ENCODE data around the gene CORO1C.

The CORO1C gene

GRCh38 chr12:108704527-108704926, 26.8 kb downstream of the CORO1C start:
- H3K79me2 ChIP-seq (ENCODE audit: low read length), result peaks cover 57% of the 10 kb centered on the region
- H3K4me3 ChIP-seq (ENCODE audit: low read length), result no peak overlapping the region
- peaks cover 25% of the 10 kb centered on the region for H3K36me3 ChIP-seq (replicated peaks; ENCODE audit: low read depth, low read length)
- H3K4me2 ChIP-seq (ENCODE audit: low read length), result no peak overlapping the region
- no peak overlapping the region for H3K27ac ChIP-seq (ENCODE audit: low read length)
- no peaks in the 10 kb centered on the region for H3K9me3 ChIP-seq (ENCODE audit: insufficient read depth, low read length)
- peaks cover 66% of the 10 kb centered on the region for H4K20me1 ChIP-seq (ENCODE audit: insufficient read depth, low read length)
- 0 out of 2 replicates have a peak, but pooled peaks cover 7% of the 10 kb centered on the region for H3K4me1 ChIP-seq (ENCODE audit: low read length)
- no peak overlapping the region for H3K9ac ChIP-seq (ENCODE audit: low read length)
- H3K27me3 ChIP-seq (ENCODE audit: low read depth, low read length), result no peaks in the 10 kb centered on the region
- TF ChIP-seq EZH2phosphoT487 (IDR thresholded peaks at IDR 0.05; ENCODE audit: low read depth) (no peak), CTCF (IDR thresholded peaks at IDR 0.05; ENCODE audit: low read depth, low read length) (no peak)
- no peak overlapping the region for H2AFZ ChIP-seq (ENCODE audit: low read depth, low read length)

- Histone ChIP-seq H3K4me1 (ENCODE audit: low read length) (0 out of 2 replicates have a peak, but pooled peaks cover 7% of the 10 kb centered on the region), H3K36me3 (replicated peaks; ENCODE audit: low read depth, low read length) (peaks cover 34% of the 10 kb centered on the region), H3K9me3 (ENCODE audit: insufficient read depth, low read length) (no peaks in the 10 kb centered on the region), H3K9ac (ENCODE audit: low read length) (no peak overlapping the region), H3K4me2 (ENCODE audit: low read length) (no peak overlapping the region), H2AFZ (ENCODE audit: low read depth, low read length) (no peak overlapping the region), H3K4me3 (ENCODE audit: low read length) (no peak overlapping the region), H3K79me2 (ENCODE audit: low read length) (peaks cover 44% of the 10 kb centered on the region), H3K27ac (ENCODE audit: low read length) (no peak overlapping the region), H4K20me1 (ENCODE audit: insufficient read depth, low read length) (peaks cover 49% of the 10 kb centered on the region; the same call in 1 of the 2 replicates), H3K27me3 (ENCODE audit: low read depth, low read length) (no peaks in the 10 kb centered on the region)
- TF ChIP-seq CTCF (IDR thresholded peaks at IDR 0.05; ENCODE audit: low read depth, low read length) (no peak), EZH2phosphoT487 (IDR thresholded peaks at IDR 0.05; ENCODE audit: low read depth) (no peak)
Measured at GRCh38 chr12:108702595-108703320, 28.6 kb downstream of the CORO1C start.

GRCh38 chr12:108701779-108702441, 29.4 kb downstream of the CORO1C start:
- H3K4me3 ChIP-seq (ENCODE audit: low read length), result no peak overlapping the region
- no peaks in the 10 kb centered on the region for H3K27me3 ChIP-seq (ENCODE audit: low read depth, low read length)
- peaks cover 41% of the 10 kb centered on the region; the same call in 1 of the 2 replicates for H4K20me1 ChIP-seq (ENCODE audit: insufficient read depth, low read length)
- no peak overlapping the region for H3K27ac ChIP-seq (ENCODE audit: low read length)
- H3K4me1 ChIP-seq (ENCODE audit: low read length), result 0 out of 2 replicates have a peak, but pooled peaks cover 7% of the 10 kb centered on the region
- peaks cover 35% of the 10 kb centered on the region for H3K36me3 ChIP-seq (replicated peaks; ENCODE audit: low read depth, low read length)
- H3K4me2 ChIP-seq (ENCODE audit: low read length), result no peak overlapping the region
- H3K9me3 ChIP-seq (ENCODE audit: insufficient read depth, low read length), result no peaks in the 10 kb centered on the region
- H3K9ac ChIP-seq (ENCODE audit: low read length), result no peak overlapping the region
- TF ChIP-seq CTCF (IDR thresholded peaks at IDR 0.05; ENCODE audit: low read depth, low read length) (no peak), EZH2phosphoT487 (IDR thresholded peaks at IDR 0.05; ENCODE audit: low read depth) (no peak)
- peaks cover 38% of the 10 kb centered on the region for H3K79me2 ChIP-seq (ENCODE audit: low read length)
- no peak overlapping the region for H2AFZ ChIP-seq (ENCODE audit: low read depth, low read length)

GRCh38 chr12:108700833-108701541, 30.3 kb downstream of the CORO1C start:
- TF ChIP-seq CTCF (IDR thresholded peaks at IDR 0.05; ENCODE audit: low read depth, low read length) (no peak), EZH2phosphoT487 (IDR thresholded peaks at IDR 0.05; ENCODE audit: low read depth) (no peak)
- Histone ChIP-seq H3K27ac (ENCODE audit: low read length) (no peak overlapping the region), H2AFZ (ENCODE audit: low read depth, low read length) (no peak overlapping the region), H3K4me3 (ENCODE audit: low read length) (no peak overlapping the region), H4K20me1 (ENCODE audit: insufficient read depth, low read length) (peaks cover 37% of the 10 kb centered on the region; the same call in 1 of the 2 replicates), H3K9me3 (ENCODE audit: insufficient read depth, low read length) (no peaks in the 10 kb centered on the region), H3K4me2 (ENCODE audit: low read length) (no peak overlapping the region), H3K36me3 (replicated peaks; ENCODE audit: low read depth, low read length) (peaks cover 39% of the 10 kb centered on the region), H3K79me2 (ENCODE audit: low read length) (peaks cover 34% of the 10 kb centered on the region), H3K9ac (ENCODE audit: low read length) (no peak overlapping the region), H3K4me1 (ENCODE audit: low read length) (0 out of 2 replicates have a peak, but pooled peaks cover 7% of the 10 kb centered on the region), H3K27me3 (ENCODE audit: low read depth, low read length) (no peaks in the 10 kb centered on the region)
